GM12801 (cell line): Measurements from ENCODE around the gene CNTN5.

Experiments
- TF ChIP-seq, protein P1 (sequence below): IDR thresholded peaks from one replicate; pipeline ENCODE4 v1.5.1; 2011; ENCODE audit warnings: control low read depth; ENCODE audit not compliant: insufficient read length; ENCODE audit errors: extremely low read depth

Gene CNTN5

DNA sequence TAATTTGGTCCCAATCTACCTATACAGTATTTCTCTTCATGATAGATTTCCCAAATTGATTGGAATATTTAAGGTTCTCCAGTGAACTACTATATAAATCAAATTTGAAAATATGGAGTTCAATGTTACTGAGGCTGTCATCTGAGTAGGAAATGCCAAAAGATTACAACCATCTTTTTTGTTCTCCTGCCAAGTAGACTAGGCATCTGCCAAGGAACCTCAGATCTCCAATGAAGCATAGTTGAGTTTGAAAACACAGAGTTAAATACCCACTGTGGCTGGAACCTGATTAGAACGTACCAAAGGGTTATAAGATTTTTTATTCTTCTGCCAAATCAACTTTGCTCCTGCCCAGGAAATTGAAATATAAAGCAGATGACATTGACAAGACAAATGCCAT, 330.9 kb downstream of the CNTN5 start:
- TF ChIP-seq, protein P1, sequence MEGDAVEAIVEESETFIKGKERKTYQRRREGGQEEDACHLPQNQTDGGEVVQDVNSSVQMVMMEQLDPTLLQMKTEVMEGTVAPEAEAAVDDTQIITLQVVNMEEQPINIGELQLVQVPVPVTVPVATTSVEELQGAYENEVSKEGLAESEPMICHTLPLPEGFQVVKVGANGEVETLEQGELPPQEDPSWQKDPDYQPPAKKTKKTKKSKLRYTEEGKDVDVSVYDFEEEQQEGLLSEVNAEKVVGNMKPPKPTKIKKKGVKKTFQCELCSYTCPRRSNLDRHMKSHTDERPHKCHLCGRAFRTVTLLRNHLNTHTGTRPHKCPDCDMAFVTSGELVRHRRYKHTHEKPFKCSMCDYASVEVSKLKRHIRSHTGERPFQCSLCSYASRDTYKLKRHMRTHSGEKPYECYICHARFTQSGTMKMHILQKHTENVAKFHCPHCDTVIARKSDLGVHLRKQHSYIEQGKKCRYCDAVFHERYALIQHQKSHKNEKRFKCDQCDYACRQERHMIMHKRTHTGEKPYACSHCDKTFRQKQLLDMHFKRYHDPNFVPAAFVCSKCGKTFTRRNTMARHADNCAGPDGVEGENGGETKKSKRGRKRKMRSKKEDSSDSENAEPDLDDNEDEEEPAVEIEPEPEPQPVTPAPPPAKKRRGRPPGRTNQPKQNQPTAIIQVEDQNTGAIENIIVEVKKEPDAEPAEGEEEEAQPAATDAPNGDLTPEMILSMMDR: no peak

DNA sequence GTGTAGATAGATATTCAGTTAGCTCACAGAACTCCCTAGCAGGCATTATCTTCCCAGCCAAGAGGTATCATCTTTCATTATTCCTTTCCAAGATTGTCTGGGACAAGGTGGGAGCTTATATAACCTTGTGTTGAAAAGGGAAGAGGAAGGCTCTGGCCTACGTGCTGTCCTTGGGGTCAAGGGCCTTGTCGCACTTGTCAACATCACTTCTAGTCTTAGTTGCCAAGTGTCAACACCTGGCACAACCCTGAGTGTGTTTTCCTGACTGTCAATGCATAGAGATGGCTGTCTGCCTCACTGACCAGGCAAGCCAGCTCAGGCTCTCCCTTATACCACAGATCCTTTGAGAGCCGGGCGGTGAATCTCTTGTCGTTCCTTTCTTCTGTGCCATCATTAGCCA, 331.9 kb downstream of the CNTN5 start:
- TF ChIP-seq, protein P1: no peak

DNA sequence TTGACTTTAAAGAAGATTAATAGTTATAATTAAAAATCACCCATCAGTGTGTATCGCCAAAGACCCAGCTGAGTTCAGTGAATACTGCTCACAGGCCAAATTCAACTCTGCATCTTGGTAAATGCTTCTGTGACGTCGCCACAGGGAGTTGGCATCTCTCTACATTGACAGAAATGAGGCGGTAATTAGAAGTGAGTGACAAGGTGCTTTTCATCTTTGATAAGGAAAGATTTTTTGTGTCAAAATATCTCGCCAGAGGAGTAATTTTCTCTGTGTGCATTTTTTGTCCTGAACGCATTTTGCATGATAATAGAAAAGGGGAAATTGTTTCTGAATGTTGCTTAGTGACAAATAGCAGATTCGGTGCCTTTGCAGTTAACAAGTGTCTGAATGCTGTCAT, 345.8 kb downstream of the CNTN5 start:
- TF ChIP-seq, protein P1: no peak

DNA sequence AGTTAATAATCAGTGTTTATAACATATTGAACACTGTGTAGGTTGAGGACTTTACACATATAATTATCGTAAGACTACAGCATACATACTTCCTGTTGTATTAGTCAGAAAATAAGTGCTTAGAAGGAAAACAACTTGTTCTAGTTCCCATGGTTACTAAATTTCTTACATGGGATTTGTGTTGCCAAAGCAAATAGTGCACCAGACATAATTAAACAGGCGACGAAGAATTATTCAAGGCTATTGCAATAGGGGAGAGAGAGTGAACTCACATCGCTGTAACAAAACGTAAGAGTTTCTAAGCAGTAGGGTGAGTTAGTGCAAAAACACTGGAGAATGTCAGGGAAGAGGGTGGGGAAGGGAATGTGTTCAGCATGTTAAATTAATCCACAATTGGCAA, 347.8 kb downstream of the CNTN5 start:
- TF ChIP-seq, protein P1: no peak

DNA sequence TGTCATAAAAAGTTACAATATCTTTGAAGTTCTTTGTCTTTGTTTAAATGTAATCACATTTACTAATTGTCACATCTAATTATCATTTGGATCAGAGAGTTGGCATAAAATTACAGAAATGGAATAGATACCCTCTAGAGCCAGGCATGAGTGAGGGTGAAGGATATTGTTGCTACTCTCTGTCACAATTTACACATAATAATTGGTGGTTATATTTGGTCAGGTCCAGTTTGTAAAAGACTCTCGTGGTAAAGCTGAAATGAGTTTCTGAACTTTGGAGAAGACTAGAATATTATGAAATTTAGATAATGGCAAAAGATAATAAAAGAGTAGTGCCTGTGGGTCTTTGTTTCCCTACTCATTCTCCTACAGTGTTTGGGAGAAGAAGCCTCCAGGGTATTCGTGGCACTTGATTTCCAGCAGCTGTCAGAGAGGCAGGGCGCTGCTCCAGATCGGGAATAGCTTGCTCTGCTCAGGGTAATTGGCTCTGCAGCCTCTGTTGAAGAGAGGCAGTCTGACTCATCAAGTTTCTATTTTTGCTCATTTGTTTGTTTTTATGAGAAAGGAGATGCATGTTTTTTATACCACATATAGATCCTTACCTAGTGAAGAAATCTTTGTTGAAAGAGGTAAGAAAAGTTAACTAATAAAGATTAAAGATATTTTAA, 349.9 kb downstream of the CNTN5 start:
- TF ChIP-seq, protein P1: no peak

DNA sequence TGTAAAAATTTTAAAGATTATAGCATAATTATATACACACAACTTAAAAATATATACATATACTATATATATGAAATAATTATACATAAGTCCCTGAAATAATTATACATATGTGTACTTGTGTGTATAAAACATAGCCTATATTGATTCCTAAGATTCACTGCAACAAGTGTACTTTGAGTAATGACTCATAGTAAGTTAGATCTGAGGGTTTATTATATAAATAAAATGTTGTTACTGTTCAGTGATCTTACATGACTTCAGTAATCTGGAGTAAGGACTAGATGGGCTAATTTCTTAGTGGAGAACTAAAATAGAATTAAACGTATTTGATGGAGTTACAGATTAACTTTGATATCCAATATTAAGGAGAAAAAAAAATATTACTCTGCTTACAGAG, 350.5 kb downstream of the CNTN5 start:
- TF ChIP-seq, protein P1: no peak

DNA sequence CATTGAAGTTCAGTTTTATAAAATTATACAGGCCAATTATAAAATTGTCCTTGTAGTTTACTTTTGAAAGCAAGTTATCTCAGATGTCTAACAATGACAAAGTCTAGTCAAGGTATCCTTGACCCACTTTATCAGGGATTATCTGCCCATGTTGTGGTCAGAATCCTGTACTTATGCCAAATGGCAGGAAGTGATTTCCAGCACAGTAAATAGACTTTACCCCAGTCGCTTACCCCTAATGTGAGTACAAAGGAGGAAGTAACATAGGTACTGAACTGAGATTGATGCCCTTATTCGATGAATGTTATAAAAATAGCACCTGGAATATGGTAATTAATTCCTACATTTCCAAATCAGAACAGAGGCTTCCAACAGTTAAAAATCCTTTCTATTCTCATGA, 355.7 kb downstream of the CNTN5 start:
- TF ChIP-seq, protein P1: no peak
